WTC11 (cell line): ENCODE results near the gene NEBL. TPM values are rescaled to one million over a fixed set of nuclear protein-coding genes. Genes with fewer than 3 reads are reported as not detected.

Experiments
- ATAC-seq: fragments of 200-7000 bp; cut with Tn5 transposase; 2 replicates; pipeline ENCODE4 v1.10.0; 2021; ENCODE audit warnings: mild to moderate bottlenecking, moderate library complexity
- CTCF ChIA-PET: fragments of 300-600 bp; sonication (Branson Sonifier 250); formaldehyde crosslinking; loops from one replicate; lab custom pipeline; 2021; ENCODE audit warnings: antibody characterized with exemption; lab: Charles Lee
- POLR2A ChIA-PET: fragments of 350-600 bp; sonication (Branson Sonifier 250); formaldehyde crosslinking; loops from one replicate; lab custom pipeline; 2021; ENCODE audit warnings: antibody characterized with exemption; lab: Charles Lee
- DNase-seq: peaks from one replicate; pipeline ENCODE4 v3.0.0; 2021; ENCODE audit warnings: low spot score
- H3K27ac Mint-ChIP-seq: 2 replicates; pipeline ENCODE4 v1.8.0; 2021; ENCODE audit warnings: mixed read lengths
- H3K27me3 Mint-ChIP-seq: 2 replicates; pipeline ENCODE4 v1.8.0; 2021; ENCODE audit warnings: low read depth, mild to moderate bottlenecking, moderate library complexity, mixed read lengths
- H3K36me3 Mint-ChIP-seq: 2 replicates; pipeline ENCODE4 v1.8.0; 2021; ENCODE audit warnings: mixed read lengths
- H3K4me1 Mint-ChIP-seq: 2 replicates; pipeline ENCODE4 v1.8.0; 2022; ENCODE audit warnings: mixed read lengths
- H3K4me3 Mint-ChIP-seq: 2 replicates; pipeline ENCODE4 v1.8.0; 2021; ENCODE audit warnings: mild to moderate bottlenecking, moderate library complexity, mixed read lengths
- H3K9me3 Mint-ChIP-seq: 2 replicates; pipeline ENCODE4 v1.8.0; 2021; ENCODE audit warnings: mixed read lengths
- ELF4 ChIP-seq: sonication (generic); formaldehyde crosslinking; IDR thresholded peaks from 2 replicates; pipeline ENCODE4 v1.8.1; 2022; ENCODE audit warnings: low read depth, mild to moderate bottlenecking, moderate library complexity, missing genetic modification reagents
- FOXJ3 ChIP-seq: sonication (generic); formaldehyde crosslinking; IDR thresholded peaks from 2 replicates; pipeline ENCODE4 v1.9.0; 2021; ENCODE audit warnings: missing genetic modification reagents, mild to moderate bottlenecking, borderline replicate concordance
- FOXK1 ChIP-seq: sonication (generic); formaldehyde crosslinking; IDR thresholded peaks from 2 replicates; pipeline ENCODE4 v1.8.0; 2022; ENCODE audit warnings: mild to moderate bottlenecking, moderate library complexity, missing genetic modification reagents
- HMGA2 ChIP-seq: fragments of 250-450 bp; sonication (Bioruptor Pico); IDR thresholded peaks from 2 replicates; pipeline ENCODE4 v1.4.0; 2021; ENCODE audit warnings: mild to moderate bottlenecking, moderate library complexity
- MXD4 ChIP-seq: fragments of 250-450 bp; sonication (Bioruptor Pico); IDR thresholded peaks from 2 replicates; pipeline ENCODE4 v1.8.0; 2021; ENCODE audit warnings: mild to moderate bottlenecking, moderate library complexity, borderline replicate concordance
- MYBL2 ChIP-seq: sonication (generic); formaldehyde crosslinking; IDR thresholded peaks from 2 replicates; pipeline ENCODE4 v1.8.1; 2023; ENCODE audit warnings: mild to moderate bottlenecking, moderate library complexity, missing genetic modification reagents
- NFATC4 ChIP-seq: fragments of 250-450 bp; sonication (Bioruptor Pico); IDR thresholded peaks from 2 replicates; pipeline ENCODE4 v1.9.0; 2021; ENCODE audit warnings: mild to moderate bottlenecking
- NFE2L1 ChIP-seq: sonication (generic); formaldehyde crosslinking; IDR thresholded peaks from 2 replicates; pipeline ENCODE4 v1.8.1; 2023; ENCODE audit warnings: missing genetic modification reagents
- NR2C2 ChIP-seq: sonication (generic); formaldehyde crosslinking; IDR thresholded peaks from 2 replicates; pipeline ENCODE4 v1.8.0; 2022; ENCODE audit warnings: mild to moderate bottlenecking, missing genetic modification reagents
- SMAD3 ChIP-seq: sonication (generic); formaldehyde crosslinking; IDR thresholded peaks from 2 replicates; pipeline ENCODE4 v1.8.0; 2022; ENCODE audit warnings: missing genetic modification reagents, mild to moderate bottlenecking, borderline replicate concordance
- SOX15 ChIP-seq: fragments of 250-450 bp; sonication (Bioruptor Pico); IDR thresholded peaks from 2 replicates; pipeline ENCODE4 v1.9.0; 2021; ENCODE audit warnings: mild to moderate bottlenecking
- ZNF138 ChIP-seq: sonication (generic); formaldehyde crosslinking; conservative IDR thresholded peaks from 2 replicates; pipeline ENCODE4 v1.8.1; 2022; ENCODE audit warnings: mild to moderate bottlenecking, moderate library complexity, missing genetic modification reagents
- ZNF232 ChIP-seq: sonication (generic); formaldehyde crosslinking; IDR thresholded peaks from 2 replicates; pipeline ENCODE4 v1.8.0; 2022; ENCODE audit warnings: mild to moderate bottlenecking, missing genetic modification reagents
- ZNF263 ChIP-seq: sonication (generic); formaldehyde crosslinking; IDR thresholded peaks from 2 replicates; pipeline ENCODE4 v1.8.1; 2022; ENCODE audit warnings: low read depth, mild to moderate bottlenecking, moderate library complexity, missing genetic modification reagents
- total RNA-seq: library from RNA; stranded (reverse); gene quantifications from 3 replicates; pipeline ENCODE4 v1.2.3, GENCODE V29; 2021
- TF ChIP-seq, protein P1 (sequence below): sonication (generic); formaldehyde crosslinking; IDR thresholded peaks from 2 replicates; pipeline ENCODE4 v1.8.1; 2022; ENCODE audit warnings: low read depth, mild to moderate bottlenecking, moderate library complexity, missing genetic modification reagents, borderline replicate concordance
- TF ChIP-seq, protein P2 (sequence below): fragments of 200-600 bp; IDR thresholded peaks from 2 replicates; pipeline ENCODE4 v1.8.0; 2022; ENCODE audit warnings: antibody characterized with exemption
- TF ChIP-seq, protein P3 (sequence below): sonication (generic); formaldehyde crosslinking; IDR thresholded peaks from 2 replicates; pipeline ENCODE4 v1.8.1; 2022; ENCODE audit warnings: mild to moderate bottlenecking, moderate library complexity, missing genetic modification reagents
- TF ChIP-seq, protein P4 (sequence below): sonication (generic); formaldehyde crosslinking; IDR thresholded peaks from 2 replicates; pipeline ENCODE4 v1.8.1; 2023; ENCODE audit warnings: mild to moderate bottlenecking, moderate library complexity, missing genetic modification reagents
- TF ChIP-seq, protein P5 (sequence below): sonication (generic); formaldehyde crosslinking; IDR thresholded peaks from 2 replicates; pipeline ENCODE4 v1.8.1; 2022; ENCODE audit warnings: missing genetic modification reagents, borderline replicate concordance
- TF ChIP-seq, protein P6 (sequence below): fragments of 250-450 bp; sonication (Bioruptor Pico); IDR thresholded peaks from 2 replicates; pipeline ENCODE4 v1.9.0; 2021; ENCODE audit warnings: mild to moderate bottlenecking
- TF ChIP-seq, protein P7 (sequence below): sonication (generic); formaldehyde crosslinking; IDR thresholded peaks from 2 replicates; pipeline ENCODE4 v1.8.0; 2022; ENCODE audit warnings: mild to moderate bottlenecking, missing genetic modification reagents

The NEBL gene
- total RNA-seq, 1 experiment from 2014 or later, result 8.9 TPM

DNA sequence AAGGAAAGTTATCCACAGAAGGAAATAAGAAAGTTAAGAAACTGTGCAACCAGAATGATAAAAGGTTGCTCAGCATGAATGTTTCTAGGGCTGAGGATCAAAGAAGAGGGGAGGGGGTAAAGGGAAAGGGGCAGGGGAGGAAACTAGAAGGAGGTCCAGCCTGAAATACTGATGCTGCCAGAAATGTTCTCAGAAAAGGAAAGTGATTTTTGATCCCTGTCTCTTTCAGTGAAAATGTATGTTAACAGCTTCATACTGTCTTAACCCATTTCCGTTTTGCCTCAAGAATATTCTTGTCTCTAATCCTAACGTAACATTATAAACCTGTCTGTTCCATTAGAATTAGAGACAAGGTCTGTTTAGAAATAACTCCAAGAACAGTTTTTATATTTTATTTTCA, 49.6 kb downstream of the NEBL start (continued):
- TF ChIP-seq ZNF138 (CRISPR knock-in tag) (no peak), MYBL2 (CRISPR knock-in tag) (no peak), FOXJ3 (no peak)

DNA sequence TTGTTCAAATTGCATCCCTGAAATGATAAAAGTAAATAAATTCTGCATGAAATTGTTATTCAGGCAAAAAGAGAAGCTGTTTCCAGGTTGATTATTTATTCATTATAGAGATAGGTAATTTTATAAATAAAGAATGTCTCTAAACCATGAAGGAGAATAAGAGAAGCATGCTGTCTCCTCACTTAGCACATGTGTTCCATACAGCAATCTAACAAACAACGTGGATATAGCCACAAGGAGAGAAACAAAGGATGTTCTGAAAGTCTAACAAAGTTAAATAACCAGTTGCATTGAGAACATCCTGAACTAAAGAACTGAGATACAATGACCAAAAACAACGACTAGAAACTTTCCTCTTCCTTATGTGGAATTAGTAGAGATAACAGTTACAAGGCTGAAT, 50.8 kb downstream of the NEBL start:
- Mint-ChIP-seq H3K4me1 (no peaks in the 10 kb centered on the region), H3K9me3 (peaks cover 28% of the 10 kb centered on the region), H3K27ac (no peak overlapping the region), H3K27me3 (peaks cover 2% of the 10 kb centered on the region; the same call in 1 of the 2 replicates), H3K4me3 (no peak overlapping the region), H3K36me3 (peaks cover 21% of the 10 kb centered on the region)
- CTCF ChIA-PET, result no interaction called here
- DNase-seq (no peak), ATAC-seq (no peak)
- TF ChIP-seq, protein P1, sequence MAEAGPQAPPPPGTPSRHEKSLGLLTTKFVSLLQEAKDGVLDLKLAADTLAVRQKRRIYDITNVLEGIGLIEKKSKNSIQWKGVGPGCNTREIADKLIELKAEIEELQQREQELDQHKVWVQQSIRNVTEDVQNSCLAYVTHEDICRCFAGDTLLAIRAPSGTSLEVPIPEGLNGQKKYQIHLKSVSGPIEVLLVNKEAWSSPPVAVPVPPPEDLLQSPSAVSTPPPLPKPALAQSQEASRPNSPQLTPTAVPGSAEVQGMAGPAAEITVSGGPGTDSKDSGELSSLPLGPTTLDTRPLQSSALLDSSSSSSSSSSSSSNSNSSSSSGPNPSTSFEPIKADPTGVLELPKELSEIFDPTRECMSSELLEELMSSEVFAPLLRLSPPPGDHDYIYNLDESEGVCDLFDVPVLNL (CRISPR knock-in tag), result no peak
- no peak for TF ChIP-seq ELF4
- no peak for TF ChIP-seq NFE2L1
- TF ChIP-seq, protein P2, sequence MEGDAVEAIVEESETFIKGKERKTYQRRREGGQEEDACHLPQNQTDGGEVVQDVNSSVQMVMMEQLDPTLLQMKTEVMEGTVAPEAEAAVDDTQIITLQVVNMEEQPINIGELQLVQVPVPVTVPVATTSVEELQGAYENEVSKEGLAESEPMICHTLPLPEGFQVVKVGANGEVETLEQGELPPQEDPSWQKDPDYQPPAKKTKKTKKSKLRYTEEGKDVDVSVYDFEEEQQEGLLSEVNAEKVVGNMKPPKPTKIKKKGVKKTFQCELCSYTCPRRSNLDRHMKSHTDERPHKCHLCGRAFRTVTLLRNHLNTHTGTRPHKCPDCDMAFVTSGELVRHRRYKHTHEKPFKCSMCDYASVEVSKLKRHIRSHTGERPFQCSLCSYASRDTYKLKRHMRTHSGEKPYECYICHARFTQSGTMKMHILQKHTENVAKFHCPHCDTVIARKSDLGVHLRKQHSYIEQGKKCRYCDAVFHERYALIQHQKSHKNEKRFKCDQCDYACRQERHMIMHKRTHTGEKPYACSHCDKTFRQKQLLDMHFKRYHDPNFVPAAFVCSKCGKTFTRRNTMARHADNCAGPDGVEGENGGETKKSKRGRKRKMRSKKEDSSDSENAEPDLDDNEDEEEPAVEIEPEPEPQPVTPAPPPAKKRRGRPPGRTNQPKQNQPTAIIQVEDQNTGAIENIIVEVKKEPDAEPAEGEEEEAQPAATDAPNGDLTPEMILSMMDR, result no peak
- TF ChIP-seq, protein P3, sequence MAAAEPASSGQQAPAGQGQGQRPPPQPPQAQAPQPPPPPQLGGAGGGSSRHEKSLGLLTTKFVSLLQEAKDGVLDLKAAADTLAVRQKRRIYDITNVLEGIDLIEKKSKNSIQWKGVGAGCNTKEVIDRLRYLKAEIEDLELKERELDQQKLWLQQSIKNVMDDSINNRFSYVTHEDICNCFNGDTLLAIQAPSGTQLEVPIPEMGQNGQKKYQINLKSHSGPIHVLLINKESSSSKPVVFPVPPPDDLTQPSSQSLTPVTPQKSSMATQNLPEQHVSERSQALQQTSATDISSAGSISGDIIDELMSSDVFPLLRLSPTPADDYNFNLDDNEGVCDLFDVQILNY, result no peak
- no peak for TF ChIP-seq NFATC4
- TF ChIP-seq MXD4, result no peak
- TF ChIP-seq ZNF263 (CRISPR knock-in tag), result no peak
- no peak for TF ChIP-seq NR2C2 (CRISPR knock-in tag)
- no peak for TF ChIP-seq FOXK1 (CRISPR knock-in tag)
- TF ChIP-seq, protein P4, sequence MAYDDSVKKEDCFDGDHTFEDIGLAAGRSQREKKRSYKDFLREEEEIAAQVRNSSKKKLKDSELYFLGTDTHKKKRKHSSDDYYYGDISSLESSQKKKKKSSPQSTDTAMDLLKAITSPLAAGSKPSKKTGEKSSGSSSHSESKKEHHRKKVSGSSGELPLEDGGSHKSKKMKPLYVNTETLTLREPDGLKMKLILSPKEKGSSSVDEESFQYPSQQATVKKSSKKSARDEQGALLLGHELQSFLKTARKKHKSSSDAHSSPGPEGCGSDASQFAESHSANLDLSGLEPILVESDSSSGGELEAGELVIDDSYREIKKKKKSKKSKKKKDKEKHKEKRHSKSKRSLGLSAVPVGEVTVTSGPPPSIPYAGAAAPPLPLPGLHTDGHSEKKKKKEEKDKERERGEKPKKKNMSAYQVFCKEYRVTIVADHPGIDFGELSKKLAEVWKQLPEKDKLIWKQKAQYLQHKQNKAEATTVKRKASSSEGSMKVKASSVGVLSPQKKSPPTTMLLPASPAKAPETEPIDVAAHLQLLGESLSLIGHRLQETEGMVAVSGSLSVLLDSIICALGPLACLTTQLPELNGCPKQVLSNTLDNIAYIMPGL (CRISPR knock-in tag), result no peak
- TF ChIP-seq SOX15 (CRISPR knock-in tag), result no peak
- TF ChIP-seq SMAD3 (CRISPR knock-in tag), result no peak
- TF ChIP-seq MYBL2 (CRISPR knock-in tag), result no peak
- TF ChIP-seq, protein P5, sequence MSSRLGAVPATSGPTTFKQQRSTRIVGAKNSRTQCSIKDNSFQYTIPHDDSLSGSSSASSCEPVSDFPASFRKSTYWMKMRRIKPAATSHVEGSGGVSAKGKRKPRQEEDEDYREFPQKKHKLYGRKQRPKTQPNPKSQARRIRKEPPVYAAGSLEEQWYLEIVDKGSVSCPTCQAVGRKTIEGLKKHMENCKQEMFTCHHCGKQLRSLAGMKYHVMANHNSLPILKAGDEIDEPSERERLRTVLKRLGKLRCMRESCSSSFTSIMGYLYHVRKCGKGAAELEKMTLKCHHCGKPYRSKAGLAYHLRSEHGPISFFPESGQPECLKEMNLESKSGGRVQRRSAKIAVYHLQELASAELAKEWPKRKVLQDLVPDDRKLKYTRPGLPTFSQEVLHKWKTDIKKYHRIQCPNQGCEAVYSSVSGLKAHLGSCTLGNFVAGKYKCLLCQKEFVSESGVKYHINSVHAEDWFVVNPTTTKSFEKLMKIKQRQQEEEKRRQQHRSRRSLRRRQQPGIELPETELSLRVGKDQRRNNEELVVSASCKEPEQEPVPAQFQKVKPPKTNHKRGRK (CRISPR knock-in tag), result no peak
- POLR2A ChIA-PET, result no interaction called here

DNA sequence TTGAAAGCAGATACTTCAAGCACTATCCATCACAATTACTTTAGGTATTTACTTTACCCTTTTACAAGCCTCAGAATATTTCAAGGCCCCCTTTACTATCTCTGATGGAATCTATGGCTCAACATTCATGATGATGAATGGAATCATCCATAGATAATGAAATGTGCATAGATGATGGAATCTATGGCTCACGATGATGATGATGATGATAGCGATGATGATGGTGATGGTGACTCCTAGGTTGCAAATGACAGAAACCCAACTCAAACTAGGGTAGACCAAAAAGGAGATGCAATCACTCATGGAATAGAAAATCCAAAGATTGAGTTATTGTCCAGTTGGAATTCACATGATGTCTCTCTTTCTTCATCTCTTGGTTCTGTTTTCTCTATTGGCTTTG, 55.7 kb downstream of the NEBL start:
- ATAC-seq, result no peak
- DNase-seq, result no peak
- CTCF ChIA-PET, result no interaction called here
- Mint-ChIP-seq H3K4me1 (no peaks in the 10 kb centered on the region), H3K27me3 (no peaks in the 10 kb centered on the region), H3K36me3 (peaks cover 11% of the 10 kb centered on the region), H3K27ac (no peak overlapping the region), H3K9me3 (peaks cover 38% of the 10 kb centered on the region), H3K4me3 (no peak overlapping the region)
- POLR2A ChIA-PET, result no interaction called here
- TF ChIP-seq, protein P6, sequence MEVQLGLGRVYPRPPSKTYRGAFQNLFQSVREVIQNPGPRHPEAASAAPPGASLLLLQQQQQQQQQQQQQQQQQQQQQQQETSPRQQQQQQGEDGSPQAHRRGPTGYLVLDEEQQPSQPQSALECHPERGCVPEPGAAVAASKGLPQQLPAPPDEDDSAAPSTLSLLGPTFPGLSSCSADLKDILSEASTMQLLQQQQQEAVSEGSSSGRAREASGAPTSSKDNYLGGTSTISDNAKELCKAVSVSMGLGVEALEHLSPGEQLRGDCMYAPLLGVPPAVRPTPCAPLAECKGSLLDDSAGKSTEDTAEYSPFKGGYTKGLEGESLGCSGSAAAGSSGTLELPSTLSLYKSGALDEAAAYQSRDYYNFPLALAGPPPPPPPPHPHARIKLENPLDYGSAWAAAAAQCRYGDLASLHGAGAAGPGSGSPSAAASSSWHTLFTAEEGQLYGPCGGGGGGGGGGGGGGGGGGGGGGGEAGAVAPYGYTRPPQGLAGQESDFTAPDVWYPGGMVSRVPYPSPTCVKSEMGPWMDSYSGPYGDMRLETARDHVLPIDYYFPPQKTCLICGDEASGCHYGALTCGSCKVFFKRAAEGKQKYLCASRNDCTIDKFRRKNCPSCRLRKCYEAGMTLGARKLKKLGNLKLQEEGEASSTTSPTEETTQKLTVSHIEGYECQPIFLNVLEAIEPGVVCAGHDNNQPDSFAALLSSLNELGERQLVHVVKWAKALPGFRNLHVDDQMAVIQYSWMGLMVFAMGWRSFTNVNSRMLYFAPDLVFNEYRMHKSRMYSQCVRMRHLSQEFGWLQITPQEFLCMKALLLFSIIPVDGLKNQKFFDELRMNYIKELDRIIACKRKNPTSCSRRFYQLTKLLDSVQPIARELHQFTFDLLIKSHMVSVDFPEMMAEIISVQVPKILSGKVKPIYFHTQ (CRISPR knock-in tag), result no peak
- no peak for TF ChIP-seq ZNF232 (CRISPR knock-in tag)
- TF ChIP-seq, protein P7, sequence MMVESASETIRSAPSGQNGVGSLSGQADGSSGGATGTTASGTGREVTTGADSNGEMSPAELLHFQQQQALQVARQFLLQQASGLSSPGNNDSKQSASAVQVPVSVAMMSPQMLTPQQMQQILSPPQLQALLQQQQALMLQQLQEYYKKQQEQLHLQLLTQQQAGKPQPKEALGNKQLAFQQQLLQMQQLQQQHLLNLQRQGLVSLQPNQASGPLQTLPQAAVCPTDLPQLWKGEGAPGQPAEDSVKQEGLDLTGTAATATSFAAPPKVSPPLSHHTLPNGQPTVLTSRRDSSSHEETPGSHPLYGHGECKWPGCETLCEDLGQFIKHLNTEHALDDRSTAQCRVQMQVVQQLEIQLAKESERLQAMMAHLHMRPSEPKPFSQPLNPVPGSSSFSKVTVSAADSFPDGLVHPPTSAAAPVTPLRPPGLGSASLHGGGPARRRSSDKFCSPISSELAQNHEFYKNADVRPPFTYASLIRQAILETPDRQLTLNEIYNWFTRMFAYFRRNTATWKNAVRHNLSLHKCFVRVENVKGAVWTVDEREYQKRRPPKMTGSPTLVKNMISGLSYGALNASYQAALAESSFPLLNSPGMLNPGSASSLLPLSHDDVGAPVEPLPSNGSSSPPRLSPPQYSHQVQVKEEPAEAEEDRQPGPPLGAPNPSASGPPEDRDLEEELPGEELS (CRISPR knock-in tag), result no peak
- TF ChIP-seq HMGA2, result no peak
